ENCODE data around the gene USP3.

DNA sequence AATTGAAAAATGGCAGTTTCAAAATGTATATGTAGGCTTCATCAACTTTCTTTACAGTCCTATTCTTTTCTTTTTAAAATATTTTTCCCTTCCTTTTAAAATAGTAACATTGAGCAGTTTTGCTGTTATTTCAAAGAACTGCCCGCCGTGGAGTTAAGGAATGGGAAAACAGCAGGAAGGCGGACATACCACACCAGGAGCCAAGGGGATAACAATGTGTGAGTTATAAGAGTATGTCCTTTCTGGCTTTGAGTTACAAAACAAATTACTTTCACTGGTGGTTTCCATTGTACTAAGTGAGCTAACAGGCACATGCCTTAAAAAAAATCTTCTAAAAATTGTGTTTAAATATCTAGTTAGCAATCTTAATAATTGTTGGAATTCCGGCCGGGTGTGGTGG, 55.4 kb downstream of the USP3 start:
- TF ChIP-seq GATA3 (IDR thresholded peaks at IDR 0.05; ENCODE audit: low read depth, low read length) (no peak), GATA2 (IDR thresholded peaks at IDR 0.05; ENCODE audit: low read depth, low read length) (no peak)

All from SH-SY5Y (cell line).